Stimulated activated CD8-positive, alpha-beta memory T cell treated with anti-CD3 and anti-CD28 coated beads, Interleukin-7, amount 100 ng/mL, for 4 hours (primary cell): Measurements from ENCODE around the gene CPEB2.
"Not testable (repeated sequence)": the region's sequence is repeated elsewhere in the genome, so short reads cannot be mapped to it uniquely, and the experiment has no call there.

ENCODE experiments used
- DNase-seq, 2 donors: peaks; one replicate each; pipeline ENCODE4 v3.0.0-alpha.2; 2020; ENCODE audit warnings: low read depth in 2 of 2

Gene CPEB2

GRCh38 chr4:15043922-15044321 lies 41.6 kb downstream of the CPEB2 start:
- DNase-seq: no peak

GRCh38 chr4:15054541-15054940 lies 52.3 kb downstream of the CPEB2 start:
- no peak for DNase-seq

- DNase-seq: no peak
Measured at GRCh38 chr4:15060213-15060612, 57.9 kb downstream of the CPEB2 start.

- DNase-seq: no peak
Measured at GRCh38 chr4:15063341-15063740, 61.1 kb downstream of the CPEB2 start.

- no peak for DNase-seq
Measured at GRCh38 chr4:15065516-15065915, 63.2 kb downstream of the CPEB2 start.

- no peak for DNase-seq
Measured at GRCh38 chr4:15066140-15066539, 63.9 kb downstream of the CPEB2 start.

- DNase-seq: no peak
Measured at GRCh38 chr4:15068298-15068697, 66.0 kb downstream of the CPEB2 start.

GRCh38 chr4:15075875-15076274 lies 73.6 kb downstream of the CPEB2 start:
- DNase-seq: no peak

- no peak for DNase-seq
Measured at GRCh38 chr4:15077969-15078368, 75.7 kb downstream of the CPEB2 start.

- DNase-seq: no peak
Measured at GRCh38 chr4:15078682-15079642, 76.7 kb downstream of the CPEB2 start.

- no peak for DNase-seq
Measured at GRCh38 chr4:15084780-15085179, 82.5 kb downstream of the CPEB2 start.

GRCh38 chr4:15085762-15086161 lies 83.5 kb downstream of the CPEB2 start:
- DNase-seq: not testable (repeated sequence)

GRCh38 chr4:15086259-15086658 lies 84.0 kb downstream of the CPEB2 start:
- DNase-seq: not testable (repeated sequence)

GRCh38 chr4:15088394-15089035 lies 86.2 kb downstream of the CPEB2 start:
- DNase-seq: no peak

- no peak for DNase-seq
Measured at GRCh38 chr4:15089979-15090378, 87.7 kb downstream of the CPEB2 start.

GRCh38 chr4:15100380-15100779 lies 98.1 kb downstream of the CPEB2 start:
- no peak for DNase-seq

- DNase-seq: no peak
Measured at GRCh38 chr4:15100994-15101695, 98.9 kb downstream of the CPEB2 start.

GRCh38 chr4:15104825-15105224 lies 102.5 kb downstream of the CPEB2 start:
- DNase-seq: no peak

GRCh38 chr4:15106399-15106798 lies 104.1 kb downstream of the CPEB2 start:
- DNase-seq: no peak

GRCh38 chr4:15109600-15109999 lies 107.3 kb downstream of the CPEB2 start:
- DNase-seq: no peak

GRCh38 chr4:15110120-15110571 lies 107.9 kb downstream of the CPEB2 start:
- no peak for DNase-seq

GRCh38 chr4:15116509-15117079 lies 114.3 kb downstream of the CPEB2 start:
- DNase-seq: no peak
